Skeletal muscle satellite cell (primary cell): ENCODE measurements around the gene KDR.

Experiments used
- H3K27me3 ChIP-seq: 2 replicates; pipeline ENCODE4 v1.7.0; 2013; ENCODE audit warnings: low read length; ENCODE audit not compliant: control insufficient read depth, insufficient read depth
- H3K36me3 ChIP-seq: 2 replicates; pipeline ENCODE4 v1.7.0; 2013; ENCODE audit warnings: mild to moderate bottlenecking, control low read depth, low read length; ENCODE audit not compliant: insufficient read depth
- H3K4me1 ChIP-seq: 2 replicates; pipeline ENCODE4 v1.7.0; 2013; ENCODE audit warnings: low read length; ENCODE audit not compliant: control insufficient read depth, insufficient read depth
- H3K4me2 ChIP-seq: 2 replicates; pipeline ENCODE4 v1.7.0; 2013; ENCODE audit warnings: mild to moderate bottlenecking, low read length
- H3K4me3 ChIP-seq: 2 replicates; pipeline ENCODE4 v1.7.0; 2013; ENCODE audit warnings: low read length
- H3K9ac ChIP-seq: 2 replicates; pipeline ENCODE4 v1.7.0; 2013; ENCODE audit warnings: mild to moderate bottlenecking, low read depth, low read length, moderate library complexity
- H3K9me3 ChIP-seq: replicated peaks from 2 replicates; pipeline ENCODE4 v1.7.0; 2013; ENCODE audit warnings: mild to moderate bottlenecking, control low read depth, low read length

KDR gene

DNA sequence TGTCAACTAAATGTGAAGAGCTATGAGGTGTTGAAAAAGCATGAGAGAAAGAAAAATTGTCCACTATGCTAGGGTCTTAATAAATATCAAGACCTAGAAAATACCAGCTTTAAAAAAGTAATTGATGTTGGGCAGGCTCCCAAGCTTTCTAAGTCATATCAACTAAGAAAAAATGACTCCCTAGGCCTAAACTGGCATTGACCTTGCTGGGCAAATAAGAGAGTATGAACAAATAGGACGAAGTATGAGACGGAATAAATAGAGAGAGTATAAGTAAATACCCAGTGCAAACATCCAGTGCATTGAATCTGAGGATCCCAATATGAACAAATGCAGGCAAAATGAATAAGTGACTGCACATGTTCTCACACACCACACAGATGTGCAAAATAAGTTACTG lies 3.2 kb downstream of the KDR start:
- Histone ChIP-seq H3K4me1 (peaks cover 9% of the 10 kb centered on the region), H3K27me3 (peaks cover 48% of the 10 kb centered on the region), H3K4me2 (no peak overlapping the region)

DNA sequence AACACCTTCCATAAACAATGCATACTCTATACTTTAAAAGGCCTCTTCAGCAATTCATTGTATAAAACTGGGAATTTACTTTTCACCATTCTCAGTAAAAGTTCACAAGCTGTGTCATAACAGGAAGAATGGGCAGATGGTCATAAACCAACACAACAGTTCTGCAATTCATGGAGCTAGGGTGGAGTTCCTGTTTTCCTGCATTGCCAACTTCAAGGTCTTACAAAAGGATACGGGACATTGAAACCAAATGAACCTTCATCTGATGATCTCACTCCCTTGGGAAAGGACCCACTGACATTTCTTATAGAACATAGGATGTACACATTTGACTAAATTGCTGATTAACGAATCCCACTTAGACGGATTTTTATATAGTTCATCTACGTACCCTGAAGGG lies 4.1 kb downstream of the KDR start:
- no peak overlapping the region for H3K9ac ChIP-seq
- no peaks in the 10 kb centered on the region for H3K36me3 ChIP-seq
- H3K4me1 ChIP-seq: peaks cover 7% of the 10 kb centered on the region
- H3K9me3 ChIP-seq: no peaks in the 10 kb centered on the region
- peaks cover 47% of the 10 kb centered on the region for H3K27me3 ChIP-seq
- no peak overlapping the region for H3K4me3 ChIP-seq
- no peak overlapping the region for H3K4me2 ChIP-seq

More for the DNA sequence above, 3.2 kb downstream of the KDR start:
- H3K36me3 ChIP-seq: no peaks in the 10 kb centered on the region
- H3K9me3 ChIP-seq: no peaks in the 10 kb centered on the region
- no peak overlapping the region for H3K9ac ChIP-seq
- H3K4me3 ChIP-seq: no peak overlapping the region

DNA sequence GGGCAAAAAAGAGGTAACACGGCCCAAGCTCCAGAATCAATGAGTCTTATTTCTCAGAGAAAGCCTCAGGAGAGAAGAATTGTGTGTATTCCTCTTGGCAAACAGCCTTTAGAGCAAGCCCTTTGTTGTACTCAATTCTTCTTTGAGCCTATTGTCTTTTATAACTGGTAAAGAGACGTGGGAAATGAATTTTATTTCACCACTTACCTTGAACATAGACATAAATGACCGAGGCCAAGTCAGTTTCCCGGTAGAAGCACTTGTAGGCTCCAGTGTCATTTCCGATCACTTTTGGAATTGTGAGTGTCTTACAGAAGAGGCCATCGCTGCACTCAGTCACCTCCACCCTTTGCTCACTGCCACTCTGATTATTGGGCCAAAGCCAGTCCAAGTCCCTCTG lies 7.0 kb downstream of the KDR start:
- Histone ChIP-seq H3K36me3 (no peaks in the 10 kb centered on the region), H3K9me3 (no peaks in the 10 kb centered on the region), H3K4me2 (no peak overlapping the region), H3K4me1 (no peaks in the 10 kb centered on the region), H3K4me3 (no peak overlapping the region), H3K27me3 (peaks cover 27% of the 10 kb centered on the region), H3K9ac (no peak overlapping the region)

DNA sequence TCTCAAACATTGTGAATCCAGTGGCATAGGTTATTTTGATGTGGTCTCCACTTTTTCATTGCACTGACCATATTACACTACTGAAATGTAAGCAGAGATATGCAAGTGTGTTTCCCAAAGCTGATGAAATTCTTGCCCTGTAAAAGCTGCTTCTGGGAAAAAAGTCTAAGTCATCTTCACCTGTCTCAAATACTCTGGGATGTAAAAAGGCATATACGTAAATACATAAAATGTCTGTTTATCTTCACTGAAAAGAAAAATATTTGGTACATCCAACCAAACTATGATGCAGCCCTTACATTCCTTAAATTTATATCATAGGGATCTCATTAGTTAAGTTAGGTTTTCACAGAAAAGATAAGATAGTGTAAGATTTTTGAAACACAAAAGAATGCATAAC lies 7.9 kb downstream of the KDR start:
- Histone ChIP-seq H3K27me3 (peaks cover 21% of the 10 kb centered on the region), H3K4me2 (no peak overlapping the region), H3K4me3 (no peak overlapping the region), H3K36me3 (no peaks in the 10 kb centered on the region), H3K4me1 (no peaks in the 10 kb centered on the region), H3K9me3 (no peaks in the 10 kb centered on the region), H3K9ac (no peak overlapping the region)

DNA sequence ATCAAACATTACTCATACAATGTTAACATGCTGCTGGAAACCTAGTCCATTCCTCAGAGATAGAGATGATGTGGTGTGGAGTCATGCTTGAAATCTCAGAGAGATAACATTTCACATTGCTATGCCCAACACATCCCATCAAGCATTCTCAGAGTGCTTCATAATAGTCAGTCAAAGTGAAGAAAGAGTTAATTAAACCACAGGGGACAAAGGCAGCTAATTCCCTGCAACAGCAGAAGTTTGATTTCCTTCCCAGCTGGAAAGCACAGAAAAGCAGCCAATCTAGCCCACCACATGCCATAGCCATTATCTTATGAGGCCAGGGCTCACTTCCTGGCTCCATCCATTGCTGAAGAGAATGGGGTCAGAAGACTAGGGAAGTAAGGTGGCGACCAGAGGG lies 8.9 kb downstream of the KDR start:
- H3K4me3 ChIP-seq: no peak overlapping the region
- H3K9me3 ChIP-seq: no peaks in the 10 kb centered on the region
- no peak overlapping the region for H3K9ac ChIP-seq
- H3K4me1 ChIP-seq: no peaks in the 10 kb centered on the region
- no peaks in the 10 kb centered on the region for H3K36me3 ChIP-seq
- no peak overlapping the region for H3K4me2 ChIP-seq
- peaks cover 18% of the 10 kb centered on the region for H3K27me3 ChIP-seq

DNA sequence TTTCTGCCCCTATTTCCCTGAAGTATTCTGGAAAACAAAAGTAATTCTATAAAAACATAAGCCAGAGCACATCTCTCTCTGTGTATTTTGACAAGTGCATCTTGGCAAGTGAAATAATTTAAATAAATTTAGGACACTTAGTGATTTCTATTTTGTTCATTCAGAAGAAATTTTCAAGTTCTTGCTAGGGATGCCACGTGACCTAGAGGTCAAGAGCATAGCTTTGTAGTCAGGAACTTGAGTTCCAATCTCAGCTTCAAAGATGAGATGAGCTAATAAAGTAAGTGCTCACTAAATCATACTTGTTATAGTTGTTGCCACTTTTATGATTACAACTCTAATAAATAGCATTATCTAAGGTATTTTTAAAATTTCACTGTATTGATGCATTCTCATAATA lies 13.8 kb downstream of the KDR start:
- no peaks in the 10 kb centered on the region for H3K4me1 ChIP-seq
- no peak overlapping the region for H3K4me2 ChIP-seq
- no peaks in the 10 kb centered on the region for H3K36me3 ChIP-seq
- H3K4me3 ChIP-seq: no peak overlapping the region
- H3K27me3 ChIP-seq: peaks cover 7% of the 10 kb centered on the region
- no peaks in the 10 kb centered on the region for H3K9me3 ChIP-seq
- H3K9ac ChIP-seq: no peak overlapping the region

DNA sequence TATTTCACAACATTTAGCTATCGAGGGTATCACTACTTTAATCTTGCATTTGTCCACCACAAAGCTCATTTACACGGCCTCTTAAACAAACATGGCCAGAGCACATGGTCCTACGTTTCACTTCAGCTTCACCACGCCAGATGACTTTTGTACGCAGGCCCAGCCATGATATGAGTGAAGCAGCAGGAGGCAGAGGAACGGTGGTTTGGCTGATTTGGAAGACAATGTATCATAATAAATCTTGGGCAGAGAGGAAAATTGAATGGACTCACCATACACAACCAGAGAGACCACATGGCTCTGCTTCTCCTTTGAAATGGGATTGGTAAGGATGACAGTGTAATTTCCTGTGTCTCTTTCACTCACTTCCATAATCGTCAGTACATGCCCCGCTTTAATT lies 15.3 kb downstream of the KDR start:
- no peak overlapping the region for H3K9ac ChIP-seq
- no peak overlapping the region for H3K4me2 ChIP-seq
- H3K4me1 ChIP-seq: no peaks in the 10 kb centered on the region
- no peak overlapping the region for H3K4me3 ChIP-seq
- peaks cover 7% of the 10 kb centered on the region for H3K27me3 ChIP-seq
- no peaks in the 10 kb centered on the region for H3K36me3 ChIP-seq
- H3K9me3 ChIP-seq: no peaks in the 10 kb centered on the region

DNA sequence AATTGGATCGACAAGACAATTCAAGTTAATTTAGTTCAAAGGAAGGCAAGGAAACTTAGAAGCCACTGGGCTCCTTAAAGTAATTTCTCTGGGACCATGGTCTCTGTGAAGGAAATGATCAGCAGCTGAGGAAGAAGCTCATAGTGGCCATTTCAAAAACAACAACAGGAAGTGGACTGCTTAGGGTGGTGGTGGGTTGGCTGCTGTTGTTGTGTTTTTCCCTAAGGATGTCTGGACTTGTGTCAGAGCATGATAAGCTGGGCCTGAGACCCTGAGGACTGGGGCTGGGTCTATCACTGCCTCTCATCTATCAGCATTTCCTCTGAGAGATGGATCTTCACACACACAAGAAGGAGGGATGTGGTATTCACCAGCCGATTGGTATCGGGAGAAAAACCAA lies 18.3 kb downstream of the KDR start:
- H3K27me3 ChIP-seq: peaks cover 7% of the 10 kb centered on the region
- H3K9ac ChIP-seq: no peak overlapping the region
- no peaks in the 10 kb centered on the region for H3K36me3 ChIP-seq
- H3K9me3 ChIP-seq: no peaks in the 10 kb centered on the region
- no peak overlapping the region for H3K4me3 ChIP-seq
- no peak overlapping the region for H3K4me2 ChIP-seq
- no peaks in the 10 kb centered on the region for H3K4me1 ChIP-seq

DNA sequence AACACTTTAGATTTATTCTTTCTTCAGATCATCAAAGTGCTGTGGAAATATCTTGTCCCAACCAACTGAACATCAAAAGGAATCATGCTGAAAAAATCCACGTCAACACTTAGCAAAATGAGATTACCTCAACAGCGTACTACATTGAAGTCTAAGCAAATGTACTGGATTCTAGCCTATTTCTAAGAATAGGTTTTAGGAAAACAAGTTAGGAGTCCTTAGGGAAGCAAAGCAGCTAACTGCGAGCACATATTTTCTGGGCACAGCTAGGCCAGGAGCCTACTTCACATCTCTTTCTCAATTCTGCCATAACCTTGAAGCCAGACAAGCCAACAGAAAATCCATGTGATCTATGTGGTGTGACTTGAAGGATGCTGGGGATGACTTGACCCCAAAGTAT lies 22.2 kb downstream of the KDR start:
- no peak overlapping the region for H3K4me3 ChIP-seq
- H3K4me2 ChIP-seq: no peak overlapping the region
- H3K27me3 ChIP-seq: peaks cover 7% of the 10 kb centered on the region
- H3K9ac ChIP-seq: no peak overlapping the region
- no peaks in the 10 kb centered on the region for H3K4me1 ChIP-seq
- H3K36me3 ChIP-seq: no peaks in the 10 kb centered on the region
- no peaks in the 10 kb centered on the region for H3K9me3 ChIP-seq

DNA sequence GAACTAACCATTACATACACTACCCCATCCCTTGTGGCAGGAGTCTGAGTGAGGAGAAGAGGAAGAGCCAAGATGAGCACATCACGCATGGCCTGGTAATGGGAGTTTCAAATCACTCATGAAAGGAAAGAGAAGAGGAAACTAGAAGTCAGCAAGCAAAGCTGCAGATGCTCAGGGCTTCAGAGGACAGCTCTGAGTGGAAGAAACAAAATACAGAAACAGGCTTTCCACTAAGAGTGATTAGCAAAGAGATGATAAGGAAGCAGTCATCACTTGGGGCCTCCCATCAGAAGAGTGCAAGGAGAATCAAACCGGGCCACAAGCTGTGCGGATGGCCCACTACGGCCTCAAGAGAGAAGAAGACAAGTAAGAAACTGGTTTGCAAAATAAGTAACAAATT lies 25.6 kb downstream of the KDR start:
- Histone ChIP-seq H3K4me3 (no peak overlapping the region), H3K9me3 (no peaks in the 10 kb centered on the region), H3K36me3 (no peaks in the 10 kb centered on the region), H3K9ac (no peak overlapping the region), H3K27me3 (no peaks in the 10 kb centered on the region), H3K4me1 (no peaks in the 10 kb centered on the region), H3K4me2 (no peak overlapping the region)

DNA sequence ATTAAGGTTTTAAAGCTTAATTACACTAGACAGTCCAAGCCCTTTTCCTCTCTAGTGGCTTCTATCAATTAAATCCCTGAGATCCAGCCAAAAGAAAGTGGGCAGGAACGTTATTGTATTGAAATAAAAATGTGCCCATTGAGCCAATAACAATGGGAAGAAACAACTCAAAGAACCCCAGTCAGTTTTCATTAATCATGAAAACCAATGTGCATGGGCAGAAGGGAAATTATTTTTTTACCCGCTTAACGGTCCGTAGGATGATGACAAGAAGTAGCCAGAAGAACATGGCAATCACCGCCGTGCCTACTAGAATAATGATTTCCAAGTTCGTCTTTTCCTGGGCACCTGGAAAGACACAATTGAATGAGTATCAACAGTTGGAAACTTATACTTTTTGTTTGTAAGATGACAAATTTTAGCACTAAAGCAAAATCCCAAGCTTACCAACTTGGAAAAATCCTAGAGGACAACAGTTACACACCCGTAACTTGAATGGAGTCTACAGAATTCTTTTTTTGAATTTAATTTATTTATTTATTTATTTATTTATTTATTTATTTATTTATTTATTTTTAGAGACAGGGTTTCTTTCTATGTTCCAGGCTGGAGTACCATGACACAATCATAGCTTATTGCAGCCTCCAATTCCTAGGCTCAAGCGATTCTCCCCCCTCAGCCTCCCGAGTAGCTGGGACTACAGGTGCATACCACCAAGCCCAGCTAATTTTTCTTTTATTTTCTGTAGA lies 26.8 kb downstream of the KDR start:
- Histone ChIP-seq H3K27me3 (no peaks in the 10 kb centered on the region), H3K4me2 (no peak overlapping the region), H3K9ac (no peak overlapping the region), H3K4me1 (no peaks in the 10 kb centered on the region), H3K36me3 (no peaks in the 10 kb centered on the region), H3K9me3 (no peaks in the 10 kb centered on the region), H3K4me3 (no peak overlapping the region)

DNA sequence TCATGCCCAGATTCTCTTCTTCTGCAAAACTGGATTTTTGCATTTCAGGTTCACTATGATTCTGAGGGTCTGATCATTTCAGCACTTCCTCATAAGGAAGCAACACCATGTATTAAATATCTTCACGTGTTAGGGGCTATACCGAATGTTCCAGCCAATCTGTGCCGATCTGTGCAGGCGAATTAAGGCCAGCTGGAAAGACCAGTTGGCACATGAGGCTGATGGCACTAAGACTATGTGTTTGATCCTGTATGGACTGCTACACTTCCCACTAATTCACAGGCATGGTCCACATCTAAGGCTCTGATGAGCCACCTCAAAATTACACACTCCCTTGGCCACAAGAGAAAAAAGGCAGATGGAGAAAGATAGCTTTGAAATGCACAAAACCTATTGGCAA lies 28.8 kb downstream of the KDR start:
- H3K4me2 ChIP-seq: no peak overlapping the region
- H3K9ac ChIP-seq: no peak overlapping the region
- no peaks in the 10 kb centered on the region for H3K36me3 ChIP-seq
- H3K4me3 ChIP-seq: no peak overlapping the region
- H3K4me1 ChIP-seq: no peaks in the 10 kb centered on the region
- H3K27me3 ChIP-seq: no peaks in the 10 kb centered on the region
- H3K9me3 ChIP-seq: no peaks in the 10 kb centered on the region
